SW 1271 (cell line): Measurements from ENCODE around the gene SH2D4B.
A peak's percentile ranks its signal among the peaks of the same experiment; 100 is the strongest.

ENCODE experiments used
- DNase-seq, 2 experiments: peaks; one replicate each; lab custom pipeline; 2025; lab: John Stamatoyannopoulos, UW

The SH2D4B gene

GRCh38 chr10:80589726-80590373, 52.1 kb downstream of the SH2D4B start:
- DNase-seq, result no peak

- DNase-seq, result no peak
Observed at GRCh38 chr10:80590585-80591125, 53.0 kb downstream of the SH2D4B start.

GRCh38 chr10:80596391-80597257, 58.9 kb downstream of the SH2D4B start:
- DNase-seq, result peak in 1 of 2 experiments; percentile 20

DNA sequence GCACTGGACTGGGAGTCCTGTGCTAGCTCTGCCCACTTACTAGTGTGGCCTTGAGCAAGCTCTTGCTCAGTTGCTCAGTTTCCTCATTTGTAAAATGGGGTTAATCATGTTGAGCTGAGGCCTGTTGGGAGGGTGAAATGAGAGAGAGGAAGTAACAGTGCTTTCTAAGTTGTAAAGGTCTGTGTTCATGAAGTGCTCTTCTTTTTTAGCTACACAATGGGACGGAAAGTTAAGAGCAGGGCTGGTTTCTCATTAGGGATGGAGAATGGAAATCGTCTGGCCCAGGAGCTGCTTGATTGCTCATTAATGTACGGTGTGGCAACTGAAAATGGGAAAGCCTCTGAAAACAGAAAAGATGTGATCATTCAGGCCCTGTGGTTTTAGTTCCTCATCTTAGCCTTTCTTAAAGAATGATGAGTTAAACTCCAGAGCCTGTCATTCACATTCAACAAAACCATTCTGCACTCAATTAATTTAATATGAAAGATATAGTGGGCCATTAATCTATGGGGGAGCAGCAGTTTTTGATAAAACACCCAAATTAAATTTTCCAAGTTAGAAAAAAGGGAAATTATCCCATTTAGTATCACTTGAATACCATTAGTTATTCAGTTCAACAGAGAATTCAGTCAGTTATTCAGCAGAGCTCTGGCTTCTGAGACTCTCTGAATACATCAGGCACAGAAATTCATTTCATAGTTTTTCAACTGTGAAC, 60.5 kb downstream of the SH2D4B start:
- DNase-seq, result no peak

- DNase-seq, result no peak
Observed at GRCh38 chr10:80598951-80599350, 61.2 kb downstream of the SH2D4B start.

GRCh38 chr10:80599424-80599847, 61.7 kb downstream of the SH2D4B start:
- DNase-seq, result peak in 1 of 2 experiments; percentile 19

GRCh38 chr10:80600256-80600655, 62.6 kb downstream of the SH2D4B start:
- DNase-seq, result no peak

GRCh38 chr10:80602881-80603280, 65.2 kb downstream of the SH2D4B start:
- no peak for DNase-seq

- no peak for DNase-seq
Observed at GRCh38 chr10:80603516-80603915, 65.8 kb downstream of the SH2D4B start.

- no peak for DNase-seq
Observed at GRCh38 chr10:80608706-80609105, 71.0 kb downstream of the SH2D4B start.

DNA sequence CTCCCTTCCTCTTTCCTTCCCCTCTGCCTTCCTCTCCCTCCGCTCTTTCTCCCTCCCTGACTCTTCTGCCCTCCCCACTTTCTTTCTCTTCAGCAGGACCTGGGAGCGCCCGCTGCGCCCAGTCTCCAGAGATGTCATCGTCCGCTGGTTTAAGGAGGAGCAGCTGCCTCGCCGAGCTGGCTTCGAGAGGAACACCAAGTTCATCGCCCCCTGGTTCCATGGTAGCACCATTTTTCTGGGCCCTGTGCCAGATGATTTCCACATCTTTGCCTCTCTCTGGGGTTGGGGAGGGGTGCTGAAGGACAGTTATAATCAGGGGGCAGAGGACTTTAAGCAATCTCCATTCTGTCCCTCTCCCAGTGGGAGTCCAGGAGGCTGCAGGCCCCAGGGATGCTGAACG, 71.6 kb downstream of the SH2D4B start:
- DNase-seq, result no peak

GRCh38 chr10:80611481-80612185, 73.9 kb downstream of the SH2D4B start:
- no peak for DNase-seq

DNA sequence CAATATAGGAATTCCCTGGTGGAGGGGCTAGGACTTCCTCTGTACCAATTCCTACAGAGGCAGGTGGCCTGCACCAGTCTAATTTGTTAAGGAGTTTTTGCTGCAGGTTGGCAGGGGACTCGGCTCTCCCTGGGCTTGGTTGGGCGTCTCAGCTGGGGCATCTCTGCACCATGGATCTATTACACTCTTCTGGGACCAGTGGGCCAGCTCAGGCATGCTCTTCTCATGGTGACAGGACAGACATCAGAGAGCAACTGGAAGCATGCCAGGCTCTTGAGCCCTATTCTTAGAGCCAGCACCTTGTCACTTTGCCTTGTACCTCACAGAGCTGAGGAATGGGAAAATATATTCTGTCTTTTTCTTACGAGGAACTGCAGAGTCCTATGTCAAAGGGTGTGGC, 74.6 kb downstream of the SH2D4B start:
- no peak for DNase-seq

DNA sequence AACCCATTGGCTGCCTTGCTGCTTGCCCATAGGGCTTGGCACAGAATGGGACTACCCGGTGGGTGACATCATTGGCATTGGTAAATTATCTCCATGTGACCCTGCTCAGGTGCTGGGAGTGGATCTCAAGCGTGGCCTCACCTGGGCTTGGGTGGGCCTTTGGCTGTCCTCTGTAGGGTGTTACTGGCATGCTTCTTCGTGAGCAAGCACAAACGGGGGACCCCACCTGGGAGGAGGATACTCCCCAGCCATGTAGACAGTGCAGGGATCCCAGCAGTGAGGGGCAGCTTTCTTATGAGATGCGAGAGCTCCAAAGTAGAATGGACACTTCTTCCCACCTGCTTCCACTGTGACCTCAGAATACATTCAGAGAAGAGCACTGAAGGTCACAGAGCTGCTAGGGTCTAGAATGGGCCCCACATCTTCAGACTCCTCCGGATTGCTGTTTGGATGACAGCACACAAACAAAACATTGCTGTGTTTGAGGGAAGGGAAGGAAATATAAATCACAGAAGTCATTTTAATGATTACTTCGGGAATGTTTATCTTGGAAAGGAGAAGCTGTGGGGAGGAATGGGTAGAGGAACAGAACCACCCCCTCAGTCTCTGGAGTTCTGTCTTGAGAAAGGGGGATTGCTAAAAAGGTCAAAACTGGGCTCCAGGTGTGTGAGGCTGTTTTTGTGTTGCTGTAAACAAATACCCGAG, 75.9 kb downstream of the SH2D4B start:
- no peak for DNase-seq

GRCh38 chr10:80614576-80615416, 77.1 kb downstream of the SH2D4B start:
- no peak for DNase-seq

- DNase-seq, result no peak
Observed at GRCh38 chr10:80617807-80618206, 80.1 kb downstream of the SH2D4B start.

DNA sequence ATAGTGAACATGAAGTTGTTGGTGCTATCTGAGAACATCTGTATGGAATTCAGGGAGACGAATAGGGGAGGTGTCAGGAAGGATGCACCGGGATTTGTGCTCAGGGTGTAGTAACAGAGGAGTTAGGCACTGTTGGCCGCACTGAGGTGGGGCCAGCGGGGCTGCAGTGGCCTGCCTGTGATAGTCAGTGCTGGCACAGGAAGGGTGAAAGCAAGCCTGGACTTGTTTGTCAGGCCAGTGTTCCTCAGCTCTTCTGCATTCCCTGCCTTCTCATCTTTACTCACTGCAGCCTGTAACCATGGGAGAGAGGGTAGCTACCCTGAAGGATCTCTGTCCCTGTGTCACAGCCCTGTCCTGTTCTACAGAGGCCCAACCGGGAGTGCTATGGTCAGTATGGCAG, 81.3 kb downstream of the SH2D4B start:
- DNase-seq, result no peak

- no peak for DNase-seq
Observed at GRCh38 chr10:80622153-80622552, 84.5 kb downstream of the SH2D4B start.

DNA sequence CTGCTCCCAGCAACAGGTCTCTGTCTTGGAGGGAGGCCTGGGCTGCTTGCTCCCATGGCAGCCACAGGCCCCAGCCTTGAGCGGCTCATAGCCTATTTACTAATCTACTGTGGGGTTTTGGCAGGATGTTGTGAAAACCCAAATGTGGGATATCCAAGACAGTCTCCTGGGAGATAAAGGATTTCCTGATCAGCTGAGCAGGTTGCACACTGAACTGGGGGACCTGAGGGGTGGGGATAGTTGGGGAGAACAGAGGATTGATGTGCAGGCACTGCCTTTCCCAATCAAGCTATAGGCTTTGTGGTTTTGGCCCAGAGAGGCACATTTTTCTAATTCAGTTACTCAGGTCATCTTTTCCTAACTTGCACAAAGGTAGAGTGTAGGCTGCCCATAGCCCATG, 92.6 kb downstream of the SH2D4B start:
- DNase-seq, result no peak

- no peak for DNase-seq
Observed at GRCh38 chr10:80632742-80633141, 95.0 kb downstream of the SH2D4B start.
